SK-N-MC (cell line): ENCODE measurements around the gene PSMB2.

ENCODE experiments used
- DNase-seq: peaks from one replicate; pipeline ENCODE4 v3.0.0-alpha.2; 2011; ENCODE audit warnings: low read depth, low spot score
- H3K27ac ChIP-seq: fragments of 200-600 bp; sonication (generic); 2 replicates; pipeline ENCODE4 v1.5.1; 2016; ENCODE audit warnings: mixed run types
- H3K36me3 ChIP-seq: fragments of 200-600 bp; sonication (generic); 2 replicates; pipeline ENCODE4 v1.6.1; 2017; ENCODE audit warnings: antibody characterized with exemption, low read length, mixed read lengths; ENCODE audit not compliant: insufficient read depth
- H3K4me3 ChIP-seq: fragments of 200-600 bp; sonication (generic); 2 replicates; pipeline ENCODE4 v1.5.1; 2016
- H3K9ac ChIP-seq: fragments of 200-600 bp; sonication (generic); 2 replicates; pipeline ENCODE4 v1.8.0; 2017; ENCODE audit warnings: mixed run types, mixed read lengths; ENCODE audit not compliant: insufficient read length
- H3K9me3 ChIP-seq: fragments of 200-600 bp; sonication (generic); 2 replicates; pipeline ENCODE4 v1.6.1; 2017; ENCODE audit warnings: low read depth, mild to moderate bottlenecking, antibody characterized with exemption, low read length, moderate library complexity, mixed read lengths
- EZH2 ChIP-seq: fragments of 200-600 bp; sonication (generic); IDR thresholded peaks from one replicate; pipeline ENCODE4 v1.6.1; 2017; ENCODE audit warnings: antibody characterized with exemption
- FOXP2 ChIP-seq: optimal IDR thresholded peaks from 2 replicates; pipeline ENCODE3; 2011; ENCODE audit warnings: mild to moderate bottlenecking, moderate library complexity; ENCODE audit not compliant: insufficient read depth; ENCODE audit errors: extremely low read length, control extremely low read depth
- POLR2AphosphoS5 ChIP-seq: IDR thresholded peaks from 2 replicates; pipeline ENCODE4 v1.6.1; 2012; ENCODE audit warnings: mild to moderate bottlenecking, low read depth, low read length, borderline replicate concordance

Gene PSMB2

DNA sequence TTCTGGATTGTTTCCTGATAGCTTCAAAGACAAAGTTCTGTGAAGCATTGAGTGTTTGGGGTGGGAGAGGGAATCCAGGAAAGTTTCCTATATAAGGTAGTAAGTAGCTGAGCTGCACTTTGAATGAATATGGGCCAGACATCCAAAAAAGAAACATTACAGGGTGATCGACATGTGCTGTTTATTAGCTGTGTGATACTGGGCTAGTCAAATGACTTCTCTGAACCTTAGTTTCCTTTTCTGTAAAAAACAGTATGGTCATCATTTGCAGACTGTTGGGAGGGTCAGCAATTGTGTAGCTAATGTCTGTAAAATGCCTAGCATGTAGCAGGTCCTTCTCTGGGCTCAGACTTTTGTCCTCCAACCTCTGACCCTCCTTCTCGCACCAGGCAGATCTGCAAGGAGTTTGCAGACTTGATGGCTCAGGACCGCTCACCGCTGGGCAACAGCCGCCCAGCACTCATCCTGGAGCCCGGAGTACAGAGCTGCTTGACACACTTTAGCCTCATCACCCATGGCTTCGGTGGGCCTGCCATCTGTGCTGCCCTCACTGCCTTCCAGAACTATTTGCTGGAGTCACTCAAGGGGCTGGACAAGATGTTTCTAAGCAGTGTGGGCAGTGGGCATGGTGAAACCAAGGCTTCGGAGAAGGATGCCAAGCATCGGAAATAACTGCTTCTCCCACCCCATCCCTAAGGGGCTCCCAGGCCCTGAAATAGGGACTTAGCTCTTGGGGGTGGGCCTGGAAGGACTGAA is 47.1 kb downstream of the PSMB2 start:
- H3K4me3 ChIP-seq = no peak overlapping the region
- no peak overlapping the region for H3K27ac ChIP-seq
- no peak for DNase-seq
- no peak for TF ChIP-seq FOXP2
- TF ChIP-seq EZH2 = no peak
- TF ChIP-seq POLR2AphosphoS5 = no peak
- H3K9ac ChIP-seq = no peak overlapping the region
- H3K9me3 ChIP-seq = no peaks in the 10 kb centered on the region
- no peaks in the 10 kb centered on the region for H3K36me3 ChIP-seq

DNA sequence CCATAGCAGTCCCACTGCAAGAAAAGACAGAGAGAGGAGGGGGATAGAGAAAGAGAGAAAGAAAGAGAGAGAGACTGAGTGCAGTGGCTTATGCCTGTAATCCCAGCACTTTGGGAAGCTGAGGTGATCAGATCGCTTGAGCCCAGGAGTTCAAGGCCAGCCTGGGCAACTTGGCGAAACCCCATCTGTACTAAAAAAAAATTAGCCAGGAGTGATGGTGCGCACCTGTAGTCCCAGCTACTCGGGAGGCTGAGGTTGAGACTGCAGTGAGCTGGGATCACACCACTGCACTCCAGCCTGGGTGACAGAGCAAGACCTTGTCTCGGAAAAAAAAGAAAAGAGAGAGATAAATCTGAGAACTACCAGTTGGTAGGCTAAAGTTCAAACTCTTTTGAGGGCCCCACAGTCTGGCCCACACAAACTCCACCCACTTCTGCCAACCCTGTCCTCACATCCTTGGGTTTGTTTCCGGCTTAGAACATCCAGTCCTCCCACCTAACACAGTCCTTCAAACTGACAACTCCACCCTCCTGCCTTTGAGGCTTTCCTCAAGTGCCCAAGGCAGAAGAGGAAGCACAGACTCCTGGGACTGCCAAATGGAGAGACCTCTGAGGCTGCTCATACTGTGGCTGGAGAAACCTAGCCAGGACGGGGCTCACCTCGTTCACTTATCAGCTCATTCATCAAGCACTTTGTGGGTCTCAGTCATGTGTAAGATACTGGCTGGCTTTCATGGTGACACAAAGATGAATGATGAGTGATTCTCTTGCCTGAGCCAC is 48.1 kb downstream of the PSMB2 start:
- no peak overlapping the region for H3K4me3 ChIP-seq
- no peaks in the 10 kb centered on the region for H3K36me3 ChIP-seq
- H3K27ac ChIP-seq = no peak overlapping the region
- no peak overlapping the region for H3K9ac ChIP-seq
- no peak for DNase-seq
- H3K9me3 ChIP-seq = no peaks in the 10 kb centered on the region
- no peak for TF ChIP-seq FOXP2
- TF ChIP-seq POLR2AphosphoS5 = peak; percentile 32; the same call in 1 of the 2 replicates

DNA sequence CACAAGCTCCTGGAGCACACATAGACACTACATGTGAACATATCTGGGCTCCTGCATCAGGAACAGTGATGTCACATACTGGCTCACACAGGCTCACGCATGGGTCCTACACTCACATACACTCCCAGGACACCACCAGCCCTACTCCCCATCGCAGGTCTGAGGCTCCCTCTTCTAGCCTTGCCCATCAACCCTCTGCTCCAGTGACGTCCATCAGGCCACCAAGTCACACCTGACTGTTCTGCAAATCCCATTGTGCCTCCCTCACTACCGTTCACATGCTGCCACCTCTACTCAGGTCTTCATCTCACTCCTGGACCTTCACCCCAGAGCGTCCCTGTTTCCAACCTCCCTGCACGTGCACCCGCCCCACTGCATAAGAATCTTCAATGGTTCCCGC is 50.1 kb downstream of the PSMB2 start:
- H3K36me3 ChIP-seq = no peaks in the 10 kb centered on the region
- H3K4me3 ChIP-seq = no peak overlapping the region
- no peak overlapping the region for H3K9ac ChIP-seq
- TF ChIP-seq POLR2AphosphoS5 = no peak
- no peak for TF ChIP-seq EZH2
- no peak for TF ChIP-seq FOXP2
- no peak for DNase-seq
- no peak overlapping the region for H3K27ac ChIP-seq
- no peaks in the 10 kb centered on the region for H3K9me3 ChIP-seq

DNA sequence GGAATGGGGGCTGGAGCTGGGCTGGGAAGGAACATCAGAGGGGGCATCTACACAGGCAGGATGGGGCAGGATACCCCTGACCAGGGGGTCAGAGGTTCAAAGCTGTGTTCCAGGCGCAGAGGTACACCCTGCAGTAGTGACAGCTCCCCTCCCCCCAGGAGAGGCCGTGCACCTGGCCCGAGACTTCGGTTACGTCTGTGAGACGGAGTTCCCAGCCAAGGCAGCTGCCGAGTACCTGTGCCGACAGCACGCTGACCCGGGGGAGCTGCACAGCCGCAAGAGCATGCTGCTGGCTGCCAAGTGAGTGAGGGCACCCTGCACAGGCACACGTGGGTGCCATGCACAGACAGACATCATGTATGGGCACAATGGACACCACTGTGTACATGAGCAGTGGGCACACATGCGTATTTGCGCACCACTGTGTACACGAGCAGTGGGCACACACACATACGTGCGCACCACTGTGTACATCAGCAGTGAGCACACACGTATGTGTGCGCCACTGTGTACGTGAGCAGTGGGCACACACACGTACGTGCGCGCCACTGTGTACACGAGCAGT is 50.8 kb downstream of the PSMB2 start:
- H3K4me3 ChIP-seq = no peak overlapping the region
- H3K27ac ChIP-seq = no peak overlapping the region
- TF ChIP-seq FOXP2 (no peak), EZH2 (no peak), POLR2AphosphoS5 (no peak)
- no peaks in the 10 kb centered on the region for H3K9me3 ChIP-seq
- no peak for DNase-seq
- H3K9ac ChIP-seq = no peak overlapping the region
- no peaks in the 10 kb centered on the region for H3K36me3 ChIP-seq

DNA sequence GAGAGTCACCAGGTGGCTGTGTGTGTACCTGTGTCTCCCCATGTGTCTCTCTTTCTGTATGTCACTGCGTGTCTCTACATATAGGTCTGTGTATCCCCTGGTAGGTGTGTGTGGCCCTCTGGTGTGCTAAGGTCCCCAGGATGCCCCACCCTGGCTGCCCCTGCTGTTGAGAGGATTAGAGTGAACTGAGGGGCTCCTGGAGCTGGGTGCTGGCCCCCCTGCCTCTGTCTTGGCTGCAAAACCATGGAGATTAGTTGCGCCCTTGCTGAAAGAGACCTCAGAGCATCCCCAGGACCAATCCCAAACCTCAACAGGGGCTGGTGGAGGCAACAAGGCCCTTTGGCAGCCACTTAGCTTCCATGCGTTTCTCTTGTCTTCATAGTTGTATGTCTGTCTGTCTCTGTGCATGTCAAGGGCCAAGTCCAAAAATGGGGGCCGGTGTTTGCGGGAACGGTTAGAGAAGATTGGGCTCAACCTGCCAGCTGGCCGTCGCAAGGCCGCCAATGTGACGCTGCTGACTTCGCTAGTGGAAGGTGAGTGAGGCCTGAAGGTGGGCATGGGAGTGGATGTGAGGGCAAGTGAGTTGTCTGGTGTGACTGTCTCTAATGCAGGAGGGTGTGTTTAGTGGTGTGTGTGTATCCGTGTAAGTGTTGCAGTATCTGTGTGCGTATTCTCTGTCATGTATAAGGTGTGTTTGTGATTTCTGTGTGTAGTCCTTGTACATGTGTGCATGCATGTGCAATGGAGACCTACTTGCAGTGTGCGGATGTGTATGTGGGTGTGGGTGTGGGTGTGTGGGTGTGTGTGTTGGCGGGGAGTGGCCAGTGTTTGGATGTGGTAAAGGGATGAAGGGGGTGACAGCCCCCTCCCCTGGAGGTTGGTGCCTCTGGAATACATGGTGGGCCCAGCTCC is 51.6 kb downstream of the PSMB2 start:
- H3K4me3 ChIP-seq = no peak overlapping the region
- no peak for DNase-seq
- no peak overlapping the region for H3K27ac ChIP-seq
- TF ChIP-seq POLR2AphosphoS5 (no peak), EZH2 (no peak), FOXP2 (no peak)
- no peaks in the 10 kb centered on the region for H3K9me3 ChIP-seq
- H3K36me3 ChIP-seq = no peaks in the 10 kb centered on the region
- no peak overlapping the region for H3K9ac ChIP-seq

DNA sequence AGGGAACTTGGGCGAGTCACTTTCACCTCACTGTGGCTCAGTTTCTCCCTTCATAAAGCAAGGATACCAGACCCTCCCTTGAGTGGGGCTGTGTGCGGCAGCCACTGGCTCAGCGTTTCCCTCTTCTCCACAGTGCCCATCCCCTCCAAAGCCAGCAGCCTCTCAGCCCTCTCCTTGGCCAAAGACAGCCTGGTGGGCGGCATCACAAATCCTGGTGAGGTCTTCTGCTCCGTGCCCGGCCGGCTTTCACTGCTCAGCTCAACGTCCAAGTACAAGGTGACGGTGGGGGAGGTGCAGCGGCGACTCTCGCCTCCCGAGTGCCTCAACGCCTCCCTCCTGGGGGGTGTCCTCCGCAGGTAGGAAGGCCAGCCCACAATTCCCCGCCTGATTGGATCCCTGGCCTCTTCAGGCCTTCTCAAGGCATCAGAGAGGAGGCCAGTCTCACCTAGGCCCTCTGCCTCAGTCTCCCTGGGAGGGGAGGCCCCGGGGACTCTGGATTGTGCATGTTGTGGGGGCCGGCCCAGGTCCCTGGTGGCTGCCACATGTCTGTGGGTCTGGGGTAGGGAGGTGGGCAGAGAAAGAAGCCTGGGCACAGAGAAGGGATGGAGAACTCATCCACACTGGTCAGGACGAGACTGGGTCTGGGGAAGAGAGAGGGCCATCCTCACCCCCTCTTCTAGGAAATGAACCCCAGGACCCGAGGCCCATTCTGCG is 53.0 kb downstream of the PSMB2 start:
- Histone ChIP-seq H3K4me3 (no peak overlapping the region), H3K9me3 (no peaks in the 10 kb centered on the region), H3K9ac (no peak overlapping the region), H3K27ac (no peak overlapping the region), H3K36me3 (no peaks in the 10 kb centered on the region)
- no peak for TF ChIP-seq EZH2
- TF ChIP-seq FOXP2 = no peak
- no peak for TF ChIP-seq POLR2AphosphoS5
- no peak for DNase-seq

DNA sequence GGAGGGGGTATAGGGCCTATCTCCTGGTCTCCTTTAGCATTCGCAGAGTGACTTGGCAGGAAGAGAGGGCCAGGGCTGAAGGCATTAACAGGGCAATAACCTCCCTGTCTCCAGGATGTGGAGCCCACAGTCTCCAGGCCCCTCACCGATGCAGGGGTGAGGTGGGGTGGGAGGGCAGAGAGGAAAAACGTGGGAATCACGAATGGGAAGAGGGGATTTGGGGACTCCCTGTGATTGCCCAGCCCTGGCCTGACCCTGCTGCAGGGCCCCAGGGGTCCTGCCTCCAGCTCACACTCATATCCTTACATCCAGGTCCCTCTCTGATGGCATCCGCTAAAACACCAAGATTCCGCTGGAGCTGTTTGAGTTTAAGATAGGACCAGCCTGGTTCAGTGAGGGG is 53.6 kb downstream of the PSMB2 start:
- TF ChIP-seq FOXP2 (no peak), EZH2 (no peak), POLR2AphosphoS5 (no peak)
- no peaks in the 10 kb centered on the region for H3K9me3 ChIP-seq
- no peak overlapping the region for H3K4me3 ChIP-seq
- no peak for DNase-seq
- H3K27ac ChIP-seq = no peak overlapping the region
- no peak overlapping the region for H3K9ac ChIP-seq
- no peaks in the 10 kb centered on the region for H3K36me3 ChIP-seq
